ENCODE data around the gene PAM16. TPM values are rescaled to one million over a fixed set of nuclear protein-coding genes. Genes with fewer than 3 reads are reported as not detected.

The PAM16 gene
- total RNA-seq, 1 donor = 17.4 TPM

DNA sequence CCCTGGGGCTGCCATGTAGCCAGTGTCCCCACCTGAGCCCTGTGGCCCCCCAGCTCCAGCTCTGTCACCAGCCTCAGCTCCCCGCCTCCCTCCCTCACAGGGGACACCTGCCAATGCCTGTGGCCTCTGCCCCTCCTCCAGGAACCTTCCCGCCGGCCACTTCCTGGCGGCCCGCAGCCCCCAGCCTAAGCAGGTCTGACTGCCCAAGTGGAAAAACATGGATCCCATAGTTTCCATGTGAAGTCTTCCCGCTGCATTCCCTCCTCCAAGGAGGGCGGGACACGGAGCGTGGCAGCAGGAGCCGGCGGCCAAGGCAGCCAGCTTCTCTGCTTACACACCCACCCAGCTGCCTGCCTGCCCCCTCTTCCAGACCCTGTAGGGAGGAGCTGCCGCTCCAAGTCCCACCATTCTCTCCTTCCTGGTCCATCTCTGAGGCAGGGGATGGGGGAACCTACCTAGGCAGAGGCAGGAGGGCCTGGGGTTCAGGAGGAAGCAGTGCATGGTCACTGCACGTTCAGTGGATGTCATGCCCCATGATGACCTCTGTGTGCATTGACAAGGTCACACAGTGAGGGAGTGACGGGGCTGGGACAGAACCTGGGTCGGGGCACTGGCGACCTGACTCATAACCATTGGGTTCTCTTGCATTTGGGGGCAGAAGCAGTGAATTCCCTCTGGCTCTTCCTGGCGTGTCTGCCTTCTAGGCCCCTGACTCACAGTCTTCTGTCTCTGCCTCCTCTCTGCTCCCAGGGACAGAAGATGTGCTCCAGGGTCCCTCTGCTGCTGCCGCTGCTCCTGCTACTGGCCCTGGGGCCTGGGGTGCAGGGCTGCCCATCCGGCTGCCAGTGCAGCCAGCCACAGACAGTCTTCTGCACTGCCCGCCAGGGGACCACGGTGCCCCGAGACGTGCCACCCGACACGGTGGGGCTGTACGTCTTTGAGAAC is 29.3 kb upstream of the PAM16 start:
- Histone ChIP-seq H3K27ac (ENCODE audit: low read depth, low read length) (no peak overlapping the region), H4K20me1 (ENCODE audit: insufficient read depth, low read length) (peaks cover 89% of the 10 kb centered on the region), H3K36me3 (ENCODE audit: insufficient read depth, low read length) (peaks cover 60% of the 10 kb centered on the region), H3K27me3 (ENCODE audit: insufficient read depth, low read length) (no peaks in the 10 kb centered on the region), H3K4me1 (ENCODE audit: insufficient read depth, low read length) (peaks cover 52% of the 10 kb centered on the region), H3K9me3 (ENCODE audit: low read depth, low read length) (no peaks in the 10 kb centered on the region), H3K79me2 (ENCODE audit: insufficient read depth, low read length) (peaks cover 79% of the 10 kb centered on the region), H2AFZ (ENCODE audit: low read length) (no peak overlapping the region), H3K4me3 (ENCODE audit: insufficient read depth, low read length) (no peak overlapping the region), H3K4me2 (ENCODE audit: insufficient read depth, low read length) (no peak overlapping the region)
- TF ChIP-seq, protein P1, sequence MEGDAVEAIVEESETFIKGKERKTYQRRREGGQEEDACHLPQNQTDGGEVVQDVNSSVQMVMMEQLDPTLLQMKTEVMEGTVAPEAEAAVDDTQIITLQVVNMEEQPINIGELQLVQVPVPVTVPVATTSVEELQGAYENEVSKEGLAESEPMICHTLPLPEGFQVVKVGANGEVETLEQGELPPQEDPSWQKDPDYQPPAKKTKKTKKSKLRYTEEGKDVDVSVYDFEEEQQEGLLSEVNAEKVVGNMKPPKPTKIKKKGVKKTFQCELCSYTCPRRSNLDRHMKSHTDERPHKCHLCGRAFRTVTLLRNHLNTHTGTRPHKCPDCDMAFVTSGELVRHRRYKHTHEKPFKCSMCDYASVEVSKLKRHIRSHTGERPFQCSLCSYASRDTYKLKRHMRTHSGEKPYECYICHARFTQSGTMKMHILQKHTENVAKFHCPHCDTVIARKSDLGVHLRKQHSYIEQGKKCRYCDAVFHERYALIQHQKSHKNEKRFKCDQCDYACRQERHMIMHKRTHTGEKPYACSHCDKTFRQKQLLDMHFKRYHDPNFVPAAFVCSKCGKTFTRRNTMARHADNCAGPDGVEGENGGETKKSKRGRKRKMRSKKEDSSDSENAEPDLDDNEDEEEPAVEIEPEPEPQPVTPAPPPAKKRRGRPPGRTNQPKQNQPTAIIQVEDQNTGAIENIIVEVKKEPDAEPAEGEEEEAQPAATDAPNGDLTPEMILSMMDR (IDR thresholded peaks at IDR 0.05; ENCODE audit: extremely low read depth, low read depth, low read length) = no peak
- DNase-seq (ENCODE audit: insufficient read length, low spot score, missing footprints) = peak; percentile 92

DNA sequence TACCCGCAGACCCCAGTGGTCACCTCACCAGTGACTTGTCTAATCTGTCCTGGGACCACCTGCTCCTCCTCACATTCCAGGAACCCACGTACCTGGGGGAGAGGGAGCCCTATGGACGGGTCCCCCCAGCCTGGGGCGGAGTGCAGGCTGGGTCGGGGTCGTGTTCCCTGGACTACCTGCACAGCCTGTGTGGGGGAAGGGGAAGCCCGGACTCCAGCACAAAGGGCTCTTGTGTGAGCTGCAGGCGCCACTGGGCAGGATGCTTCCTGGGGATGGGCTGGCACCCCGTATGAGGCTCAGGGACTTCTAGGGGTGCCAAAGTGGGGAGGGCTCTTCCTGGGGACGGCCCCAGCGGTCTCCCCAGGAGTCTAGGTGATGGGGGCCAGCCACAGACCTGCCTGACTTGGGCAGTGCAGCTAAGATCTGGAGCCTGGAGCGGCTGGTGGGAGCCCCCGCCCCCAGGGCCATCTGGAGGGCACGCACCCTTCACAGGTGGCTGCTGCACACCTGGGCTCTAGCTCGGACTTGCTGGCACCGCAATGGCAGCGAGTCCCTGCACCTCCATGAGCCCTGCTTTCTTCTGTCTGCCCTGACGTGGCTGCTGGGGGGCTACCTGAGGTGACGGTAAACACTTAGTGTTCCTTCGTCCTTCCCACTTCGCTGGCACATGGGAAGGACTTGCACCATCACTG is 28.0 kb upstream of the PAM16 start:
- H3K9me3 ChIP-seq (ENCODE audit: low read depth, low read length) = no peaks in the 10 kb centered on the region
- peaks cover 91% of the 10 kb centered on the region for H3K79me2 ChIP-seq (ENCODE audit: insufficient read depth, low read length)
- peak overlapping the region; percentile 98 for H3K27ac ChIP-seq (ENCODE audit: low read depth, low read length)
- H3K4me1 ChIP-seq (ENCODE audit: insufficient read depth, low read length) = peaks cover 56% of the 10 kb centered on the region
- peaks cover 66% of the 10 kb centered on the region for H3K36me3 ChIP-seq (ENCODE audit: insufficient read depth, low read length)
- H3K4me2 ChIP-seq (ENCODE audit: insufficient read depth, low read length) = no peak overlapping the region
- H4K20me1 ChIP-seq (ENCODE audit: insufficient read depth, low read length) = peaks cover 89% of the 10 kb centered on the region
- H3K27me3 ChIP-seq (ENCODE audit: insufficient read depth, low read length) = no peaks in the 10 kb centered on the region
- TF ChIP-seq, protein P1 (IDR thresholded peaks at IDR 0.05; ENCODE audit: extremely low read depth, low read depth, low read length) = no peak
- H2AFZ ChIP-seq (ENCODE audit: low read length) = no peak overlapping the region
- DNase-seq (ENCODE audit: insufficient read length, low spot score, missing footprints) = no peak
- H3K4me3 ChIP-seq (ENCODE audit: insufficient read depth, low read length) = no peak overlapping the region

DNA sequence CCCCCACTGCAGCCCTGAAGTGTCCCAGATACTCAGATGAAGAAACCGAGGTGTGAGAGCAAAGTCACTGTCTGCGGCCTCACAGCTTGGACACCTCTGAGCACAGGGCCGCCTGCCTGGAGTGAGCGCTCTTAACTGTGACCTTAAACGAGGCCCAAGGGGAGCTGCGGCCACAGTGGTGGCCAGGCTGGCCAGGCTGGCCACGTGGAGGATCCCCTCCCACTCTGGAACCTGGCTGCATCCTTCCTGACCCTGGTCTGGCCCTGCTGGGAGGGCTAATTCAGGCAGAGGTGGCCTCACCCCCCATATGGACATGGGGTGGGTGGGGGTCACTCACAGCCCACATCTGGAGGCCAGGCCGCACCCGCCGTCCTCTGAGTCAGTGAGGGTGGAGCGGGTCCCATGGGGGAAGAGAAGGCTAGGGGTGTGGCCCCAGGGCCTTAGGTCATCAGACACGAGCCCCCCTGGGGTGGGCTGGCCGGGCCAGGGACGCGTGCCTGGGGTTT is 27.1 kb upstream of the PAM16 start:
- Histone ChIP-seq H3K9me3 (ENCODE audit: low read depth, low read length) (no peaks in the 10 kb centered on the region), H3K4me3 (ENCODE audit: insufficient read depth, low read length) (no peak overlapping the region), H4K20me1 (ENCODE audit: insufficient read depth, low read length) (peaks cover 88% of the 10 kb centered on the region), H3K79me2 (ENCODE audit: insufficient read depth, low read length) (peaks cover 94% of the 10 kb centered on the region), H3K4me2 (ENCODE audit: insufficient read depth, low read length) (peak overlapping the region; percentile 14), H3K27me3 (ENCODE audit: insufficient read depth, low read length) (no peaks in the 10 kb centered on the region), H3K27ac (ENCODE audit: low read depth, low read length) (peak overlapping the region; percentile 98), H3K36me3 (ENCODE audit: insufficient read depth, low read length) (peaks cover 58% of the 10 kb centered on the region), H3K4me1 (ENCODE audit: insufficient read depth, low read length) (peaks cover 51% of the 10 kb centered on the region), H2AFZ (ENCODE audit: low read length) (no peak overlapping the region)
- TF ChIP-seq, protein P1 (IDR thresholded peaks at IDR 0.05; ENCODE audit: extremely low read depth, low read depth, low read length) = no peak
- peak; percentile 97 for DNase-seq (ENCODE audit: insufficient read length, low spot score, missing footprints)

Data from osteoblast (primary cell).